Measurements from ENCODE around the gene NFIA. TPM values are rescaled to one million over a fixed set of nuclear protein-coding genes. Genes with fewer than 3 reads are reported as not detected.

NFIA gene
- total and polyA plus RNA-seq, 10 of the 15 experiments (the other 5 are each of a cell fraction or from before 2014, with no cell fraction given) = 0.10 to 0.16 TPM; not detected in 8

DNA sequence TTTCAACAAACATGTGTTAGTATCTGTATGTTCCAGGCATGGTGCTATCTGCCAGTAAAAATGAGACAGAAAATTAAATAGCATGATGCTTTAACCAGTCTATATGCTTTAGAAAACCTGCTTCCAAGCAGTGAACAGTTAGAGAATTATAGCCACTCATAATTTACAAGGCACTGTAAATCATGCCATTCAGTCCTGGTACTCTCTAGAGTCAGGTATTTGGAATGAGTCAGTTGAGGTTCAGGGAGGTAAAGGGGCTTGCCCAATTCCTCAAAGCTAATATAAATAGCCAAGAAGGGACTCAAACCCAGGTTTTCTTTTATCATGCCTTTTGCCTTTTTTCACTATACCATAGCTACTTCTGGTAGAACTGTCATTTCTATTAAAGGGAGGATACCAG is 184.4 kb downstream of the NFIA start:
- Histone ChIP-seq H3K27me3 (replicated peaks in 1 of 2; ENCODE audit: control insufficient read depth in 2 of 2, insufficient read depth in 2 of 2, low read length in 1 of 2) (no peaks in the 10 kb centered on the region; a peak in 1 of 4 replicates), H4K20me1 (ENCODE audit: control insufficient read depth, insufficient read depth) (no peaks in the 10 kb centered on the region; the same call in 1 of the 2 replicates), H3K27ac (ENCODE audit: control insufficient read depth, insufficient read depth) (no peak overlapping the region), H3K9me3 (replicated peaks; ENCODE audit: control insufficient read depth, insufficient read depth, low read length) (no peaks in the 10 kb centered on the region), H3K4me3 (no peak overlapping the region), H3K4me1 (ENCODE audit: control insufficient read depth, insufficient read depth, low read length) (no peaks in the 10 kb centered on the region), H3K9ac (ENCODE audit: control insufficient read depth, insufficient read depth, low read length) (no peak overlapping the region), H2AFZ (ENCODE audit: control insufficient read depth, low read depth, low read length) (no peak overlapping the region), H3K4me2 (ENCODE audit: control insufficient read depth, insufficient read depth) (no peak overlapping the region), H3K79me2 (ENCODE audit: control insufficient read depth, insufficient read depth, low read length) (no peaks in the 10 kb centered on the region), H3K36me3 (ENCODE audit: control insufficient read depth in 2 of 2, insufficient read depth in 2 of 2, low read length in 1 of 2) (no peaks in the 10 kb centered on the region)
- FAIRE-seq (no peak), DNase-seq (ENCODE audit: low read depth, low spot score) (no peak), ATAC-seq (no peak)
- POLR2A ChIA-PET = no interaction called here
- SMC1A ChIA-PET (ENCODE audit: uncharacterized antibody, unreplicated experiment) = interaction anchor here (0.9 kb wide), 1 partner anchor 9 kb away, joined by 3 read pairs; no protein-coding TSS in a partner anchor
- BruUV-seq (replicated peaks) = no TSS peak
- TF ChIP-seq HDGF (IDR thresholded peaks at IDR 0.05) (no peak), CEBPB (IDR thresholded peaks at IDR 0.05; ENCODE audit: borderline replicate concordance in 1 of 2, low read depth in 2 of 2, low read length in 2 of 2) (no peak), ZNF207 (IDR thresholded peaks at IDR 0.05; ENCODE audit: borderline replicate concordance) (no peak), ETV6 (conservative IDR thresholded peaks at IDR 0.05 in 1 of 2, IDR thresholded peaks at IDR 0.05 in 1 of 2; ENCODE audit: borderline replicate concordance in 1 of 2, low read depth in 1 of 2) (no peak), POU2F2 (IDR thresholded peaks at IDR 0.05; ENCODE audit: borderline replicate concordance, low read depth, low read length) (no peak), PAX8 (IDR thresholded peaks at IDR 0.05) (no peak), TCF3 (IDR thresholded peaks at IDR 0.05; ENCODE audit: borderline replicate concordance, insufficient read depth, low read depth, low read length) (no peak), CHD1 (IDR thresholded peaks at IDR 0.05; ENCODE audit: low read depth, low read length) (no peak), TAF1 (IDR thresholded peaks at IDR 0.05; ENCODE audit: borderline replicate concordance, low read depth, low read length) (no peak), SMAD5 (IDR thresholded peaks at IDR 0.05; ENCODE audit: low read depth) (no peak), TBL1XR1 (IDR thresholded peaks at IDR 0.05; ENCODE audit: low read depth, low read length) (no peak), ZBTB11 (CRISPR knock-in tag; IDR thresholded peaks at IDR 0.05) (no peak), USF2 (IDR thresholded peaks at IDR 0.05; ENCODE audit: borderline replicate concordance, low read depth, low read length) (no peak)
- TF ChIP-seq, protein P1, sequence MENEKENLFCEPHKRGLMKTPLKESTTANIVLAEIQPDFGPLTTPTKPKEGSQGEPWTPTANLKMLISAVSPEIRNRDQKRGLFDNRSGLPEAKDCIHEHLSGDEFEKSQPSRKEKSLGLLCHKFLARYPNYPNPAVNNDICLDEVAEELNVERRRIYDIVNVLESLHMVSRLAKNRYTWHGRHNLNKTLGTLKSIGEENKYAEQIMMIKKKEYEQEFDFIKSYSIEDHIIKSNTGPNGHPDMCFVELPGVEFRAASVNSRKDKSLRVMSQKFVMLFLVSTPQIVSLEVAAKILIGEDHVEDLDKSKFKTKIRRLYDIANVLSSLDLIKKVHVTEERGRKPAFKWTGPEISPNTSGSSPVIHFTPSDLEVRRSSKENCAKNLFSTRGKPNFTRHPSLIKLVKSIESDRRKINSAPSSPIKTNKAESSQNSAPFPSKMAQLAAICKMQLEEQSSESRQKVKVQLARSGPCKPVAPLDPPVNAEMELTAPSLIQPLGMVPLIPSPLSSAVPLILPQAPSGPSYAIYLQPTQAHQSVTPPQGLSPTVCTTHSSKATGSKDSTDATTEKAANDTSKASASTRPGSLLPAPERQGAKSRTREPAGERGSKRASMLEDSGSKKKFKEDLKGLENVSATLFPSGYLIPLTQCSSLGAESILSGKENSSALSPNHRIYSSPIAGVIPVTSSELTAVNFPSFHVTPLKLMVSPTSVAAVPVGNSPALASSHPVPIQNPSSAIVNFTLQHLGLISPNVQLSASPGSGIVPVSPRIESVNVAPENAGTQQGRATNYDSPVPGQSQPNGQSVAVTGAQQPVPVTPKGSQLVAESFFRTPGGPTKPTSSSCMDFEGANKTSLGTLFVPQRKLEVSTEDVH (IDR thresholded peaks at IDR 0.05; ENCODE audit: low read depth, partially characterized antibody) = no peak
- CTCF ChIA-PET = no interaction called here
- RAD21 ChIA-PET (ENCODE audit: unreplicated experiment) = no interaction called here
- in situ Hi-C loops (cut with MboI) = no loop called here
- intact Hi-C loops (cut with micrococcal nuclease; ENCODE audit: unreplicated experiment) = no loop called here

All from GM12878 (cell line).